GM12875 (cell line): ENCODE measurements around the gene FAM200C.

Experiments
- H3K4me3 ChIP-seq: one replicate; pipeline ENCODE4 v1.5.1; 2011; ENCODE audit warnings: low read depth, low read length, control low read depth
- TF ChIP-seq, protein P1 (sequence below): IDR thresholded peaks from 2 replicates; pipeline ENCODE4 v1.5.1; 2011; ENCODE audit warnings: low read depth, mild to moderate bottlenecking, control low read depth, inconsistent platforms, low read length, moderate library complexity, borderline replicate concordance; ENCODE audit not compliant: insufficient read depth

Gene FAM200C

GRCh38 chr5:160378330-160378729, 21.5 kb downstream of the FAM200C start:
- TF ChIP-seq, protein P1, sequence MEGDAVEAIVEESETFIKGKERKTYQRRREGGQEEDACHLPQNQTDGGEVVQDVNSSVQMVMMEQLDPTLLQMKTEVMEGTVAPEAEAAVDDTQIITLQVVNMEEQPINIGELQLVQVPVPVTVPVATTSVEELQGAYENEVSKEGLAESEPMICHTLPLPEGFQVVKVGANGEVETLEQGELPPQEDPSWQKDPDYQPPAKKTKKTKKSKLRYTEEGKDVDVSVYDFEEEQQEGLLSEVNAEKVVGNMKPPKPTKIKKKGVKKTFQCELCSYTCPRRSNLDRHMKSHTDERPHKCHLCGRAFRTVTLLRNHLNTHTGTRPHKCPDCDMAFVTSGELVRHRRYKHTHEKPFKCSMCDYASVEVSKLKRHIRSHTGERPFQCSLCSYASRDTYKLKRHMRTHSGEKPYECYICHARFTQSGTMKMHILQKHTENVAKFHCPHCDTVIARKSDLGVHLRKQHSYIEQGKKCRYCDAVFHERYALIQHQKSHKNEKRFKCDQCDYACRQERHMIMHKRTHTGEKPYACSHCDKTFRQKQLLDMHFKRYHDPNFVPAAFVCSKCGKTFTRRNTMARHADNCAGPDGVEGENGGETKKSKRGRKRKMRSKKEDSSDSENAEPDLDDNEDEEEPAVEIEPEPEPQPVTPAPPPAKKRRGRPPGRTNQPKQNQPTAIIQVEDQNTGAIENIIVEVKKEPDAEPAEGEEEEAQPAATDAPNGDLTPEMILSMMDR = no peak
- no peak overlapping the region for H3K4me3 ChIP-seq

DNA sequence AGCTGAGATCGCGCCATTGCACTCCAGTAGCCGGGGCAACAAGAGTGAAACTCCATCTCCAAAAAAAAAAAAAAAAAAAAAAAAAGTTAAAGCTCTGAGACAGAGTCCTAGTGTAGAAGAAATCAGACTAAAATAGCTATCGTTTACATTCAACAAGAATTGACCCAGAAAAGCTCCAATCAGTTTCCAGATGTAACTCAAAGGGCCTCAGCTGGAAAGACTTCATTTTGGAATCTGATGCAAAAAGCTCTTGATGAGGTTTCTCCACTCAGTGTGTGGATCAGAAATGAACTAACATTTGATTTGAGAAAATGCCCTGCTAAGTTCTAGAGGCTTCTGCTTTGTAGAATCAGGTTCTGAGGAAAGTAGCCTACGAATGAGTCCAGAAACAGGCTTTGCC, 22.2 kb downstream of the FAM200C start:
- TF ChIP-seq, protein P1 = no peak

DNA sequence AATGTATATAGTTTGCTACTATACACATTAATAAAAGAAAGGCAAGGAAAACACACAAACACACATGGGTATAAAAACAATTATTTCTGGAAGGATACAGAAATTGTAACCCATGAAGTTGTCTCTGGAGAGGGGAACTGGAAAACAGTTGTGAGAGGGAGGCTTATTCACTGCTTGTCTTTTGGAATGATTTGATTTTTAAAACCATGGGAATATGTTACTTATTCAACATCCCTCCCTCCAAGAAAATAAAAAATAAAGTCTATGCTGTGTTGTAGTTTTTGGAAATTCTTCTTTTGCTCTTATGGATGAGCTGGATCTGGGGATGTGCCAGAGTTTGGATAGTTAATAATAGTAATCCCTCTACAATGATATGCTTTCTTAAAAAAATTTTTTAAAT, 23.4 kb downstream of the FAM200C start:
- no peak overlapping the region for H3K4me3 ChIP-seq
- TF ChIP-seq, protein P1 = no peak

More for the DNA sequence above, 22.2 kb downstream of the FAM200C start:
- no peak overlapping the region for H3K4me3 ChIP-seq

GRCh38 chr5:160375701-160376100, 24.2 kb downstream of the FAM200C start:
- TF ChIP-seq, protein P1 = no peak
- no peak overlapping the region for H3K4me3 ChIP-seq

GRCh38 chr5:160375166-160375565, 24.7 kb downstream of the FAM200C start:
- TF ChIP-seq, protein P1 = no peak
- no peak overlapping the region for H3K4me3 ChIP-seq

DNA sequence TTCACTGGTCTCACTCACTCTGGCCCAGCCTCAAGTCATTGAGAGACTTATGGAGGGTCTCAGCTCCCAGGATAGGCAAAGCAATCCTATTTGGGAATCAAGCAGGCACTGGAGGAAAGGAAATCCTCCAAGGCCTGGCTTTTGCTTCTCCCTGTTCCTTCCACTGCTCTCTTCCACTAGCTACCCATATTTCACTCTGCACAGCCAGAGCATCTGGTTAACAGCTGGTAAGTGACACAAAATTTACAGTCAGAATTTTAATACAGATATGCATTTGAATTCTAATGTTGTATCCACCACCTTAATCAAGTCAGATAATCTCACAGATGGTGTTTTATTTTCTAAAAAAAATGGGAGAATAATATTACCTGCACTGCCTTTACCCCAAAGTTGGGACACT, 28.6 kb downstream of the FAM200C start:
- TF ChIP-seq, protein P1 = no peak
- H3K4me3 ChIP-seq = no peak overlapping the region

- TF ChIP-seq, protein P1 = no peak
- H3K4me3 ChIP-seq = no peak overlapping the region
These were observed 29.2 kb downstream of the FAM200C start for GRCh38 chr5:160370713-160371034.
